HepG2 (cell line): ENCODE data around the gene HES7. TPM values are rescaled to one million over a fixed set of nuclear protein-coding genes. Genes with fewer than 3 reads are reported as not detected.

Source experiments
- AKAP8 ChIP-seq: sonication (generic); formaldehyde crosslinking; IDR thresholded peaks from 2 replicates; pipeline ENCODE4 v1.5.1; 2020; ENCODE audit warnings: mild to moderate bottlenecking, missing genetic modification reagents
- BCL3 ChIP-seq: sonication (generic); formaldehyde crosslinking; IDR thresholded peaks from 2 replicates; pipeline ENCODE4 v1.5.1; 2020; ENCODE audit warnings: mild to moderate bottlenecking, missing genetic modification reagents, moderate library complexity
- FOXP4 ChIP-seq: sonication (generic); formaldehyde crosslinking; IDR thresholded peaks from 2 replicates; pipeline ENCODE4 v1.4.0; 2020; ENCODE audit warnings: missing genetic modification reagents
- HHEX ChIP-seq: IDR thresholded peaks from 2 replicates; pipeline ENCODE4 v1.6.1; 2016; ENCODE audit warnings: control low read depth
- HNF4A ChIP-seq: sonication (generic); formaldehyde crosslinking; IDR thresholded peaks from 2 replicates; pipeline ENCODE4 v1.4.0; 2020; ENCODE audit warnings: missing genetic modification reagents
- HOXA5 ChIP-seq: sonication (generic); formaldehyde crosslinking; IDR thresholded peaks from 2 replicates; pipeline ENCODE4 v1.4.0; 2020; ENCODE audit warnings: missing genetic modification reagents
- MAFK ChIP-seq, 2 experiments: IDR thresholded peaks in 1 of 2; conservative IDR thresholded peaks in 1 of 2; 2 replicates each; pipeline ENCODE4 v1.6.1; 2011; ENCODE audit warnings: improper control_type of control experiment in 2 of 2, low read length in 2 of 2
- MYC ChIP-seq: sonication (generic); formaldehyde crosslinking; IDR thresholded peaks from 2 replicates; pipeline ENCODE4 v1.9.0; 2021; ENCODE audit warnings: missing genetic modification reagents, borderline replicate concordance
- NFKBIZ ChIP-seq: IDR thresholded peaks from 2 replicates; pipeline ENCODE4 v1.6.1; 2018; ENCODE audit warnings: missing genetic modification reagents, missing compliant biosample characterization
- NRL ChIP-seq: sonication (generic); formaldehyde crosslinking; IDR thresholded peaks from 2 replicates; pipeline ENCODE4 v1.5.0; 2020; ENCODE audit warnings: missing genetic modification reagents, mild to moderate bottlenecking, moderate library complexity, borderline replicate concordance
- SOX5 ChIP-seq: IDR thresholded peaks from 2 replicates; pipeline ENCODE4 v1.6.1; 2016; ENCODE audit warnings: borderline replicate concordance
- SP2 ChIP-seq: sonication (generic); formaldehyde crosslinking; IDR thresholded peaks from 2 replicates; pipeline ENCODE4 v1.5.1; 2020; ENCODE audit warnings: mild to moderate bottlenecking, missing genetic modification reagents
- THAP11 ChIP-seq: IDR thresholded peaks from 2 replicates; pipeline ENCODE4 v1.6.1; 2016; ENCODE audit warnings: missing biosample characterization, missing genetic modification reagents
- ZNF260 ChIP-seq: sonication (generic); formaldehyde crosslinking; IDR thresholded peaks from 2 replicates; pipeline ENCODE4 v1.4.0; 2020; ENCODE audit warnings: missing genetic modification reagents, low read depth, mild to moderate bottlenecking, borderline replicate concordance
- ZNF263 ChIP-seq: sonication (generic); formaldehyde crosslinking; IDR thresholded peaks from 2 replicates; pipeline ENCODE4 v1.4.0; 2020; ENCODE audit warnings: missing genetic modification reagents
- ZNF382 ChIP-seq: sonication (generic); formaldehyde crosslinking; IDR thresholded peaks from 2 replicates; pipeline ENCODE4 v1.5.0; 2020; ENCODE audit warnings: missing genetic modification reagents, mild to moderate bottlenecking, borderline replicate concordance
- ZNF468 ChIP-seq: sonication (generic); formaldehyde crosslinking; IDR thresholded peaks from 2 replicates; pipeline ENCODE4 v1.8.0; 2022; ENCODE audit warnings: mild to moderate bottlenecking, moderate library complexity, missing genetic modification reagents
- ZNF687 ChIP-seq: sonication (generic); formaldehyde crosslinking; IDR thresholded peaks from 2 replicates; pipeline ENCODE4 v1.5.1; 2020; ENCODE audit warnings: mild to moderate bottlenecking, missing genetic modification reagents, moderate library complexity
- ZXDC ChIP-seq: sonication (generic); formaldehyde crosslinking; IDR thresholded peaks from 2 replicates; pipeline ENCODE4 v1.5.0; 2020; ENCODE audit warnings: mild to moderate bottlenecking, missing genetic modification reagents
- polyA plus RNA-seq, 8 experiments: library from polyadenylated mRNA; depleted of rRNA in 3 of 8; stranded (reverse) in 7 of 8; unstranded in 1 of 8; fragments of >200 nt; fragmentation: Illumina TruSeq in 4 of 8; extraction: Trizol in 4 of 8; gene quantifications; 2 replicates each; pipeline versions ENCODE4 v1.2.1 to v1.2.3, GENCODE V29; 2011 to 2016; ENCODE audit warnings: low read depth in 4 of 8, missing spikeins in 1 of 8, mixed read lengths in 1 of 8; ENCODE audit not compliant: insufficient read depth in 1 of 8
- total RNA-seq, 5 experiments: library from RNA; depleted of rRNA; stranded (reverse); fragments of >200 nt; fragmentation: Illumina TruSeq; extraction: Trizol; gene quantifications; 2 replicates each; pipeline ENCODE4 v1.2.3, GENCODE V29; 2016; ENCODE audit warnings: low read depth in 1 of 5

The HES7 gene
- total and polyA plus RNA-seq, 2 of the 13 experiments (the other 11 are each of a cell fraction or from before 2014, with no cell fraction given), result not detected

- 0 out of 2 replicates have a peak, but pooled peaks have one; percentile 11 for TF ChIP-seq FOXP4
- peak; percentile 57; the same call in 1 of the 2 replicates for TF ChIP-seq HOXA5 (CRISPR knock-in tag)
- no peak for TF ChIP-seq ZXDC
- TF ChIP-seq ZNF260 (CRISPR knock-in tag), result no peak
- TF ChIP-seq BCL3 (CRISPR knock-in tag), result peak; percentile 25; the same call in 1 of the 2 replicates
- peak; percentile 53 for TF ChIP-seq ZNF687 (CRISPR knock-in tag)
- no peak for TF ChIP-seq SP2 (CRISPR knock-in tag)
- TF ChIP-seq ZNF263 (CRISPR knock-in tag), result no peak; the same call in 1 of the 2 replicates
- TF ChIP-seq HHEX (CRISPR knock-in tag), result no peak
- TF ChIP-seq SOX5, result no peak
- no peak for TF ChIP-seq NRL
- peak; percentile 43; the same call in 1 of the 2 replicates for TF ChIP-seq HNF4A (CRISPR knock-in tag)
- TF ChIP-seq MYC (CRISPR knock-in tag), result 0 out of 2 replicates have a peak, but pooled peaks have one; percentile 28
- TF ChIP-seq THAP11 (CRISPR knock-in tag), result 0 out of 2 replicates have a peak, but pooled peaks have one; percentile 12
- TF ChIP-seq AKAP8, result no peak
- TF ChIP-seq ZNF468, result no peak
- TF ChIP-seq NFKBIZ (CRISPR knock-in tag), result no peak
- TF ChIP-seq ZNF382 (CRISPR knock-in tag), result no peak
- no peak for TF ChIP-seq MAFK (conservative IDR thresholded peaks at IDR 0.05 in 1 of 2, IDR thresholded peaks at IDR 0.05 in 1 of 2; ENCODE audit: low read length in 2 of 2)
Observed at GRCh38 chr17:8118769-8119580, 4.9 kb downstream of the HES7 start (continued).
